Mucosa of descending colon (tissue), 3 donors: ENCODE measurements around the gene ATXN3L. TPM values are rescaled to one million over a fixed set of nuclear protein-coding genes. Genes with fewer than 3 reads are reported as not detected.
A peak's percentile ranks its signal among the peaks of the same experiment; 100 is the strongest.

Experiments
- ATAC-seq: fragments of 200-7000 bp; cut with Tn5 transposase; one replicate; pipeline ENCODE4 v1.9.1; 2020; ENCODE audit warnings: mild to moderate bottlenecking, moderate library complexity
- DNase-seq, 3 donors: peaks; one replicate each; pipeline ENCODE4 v3.0.0-alpha.2; 2020
- H3K36me3 ChIP-seq: fragments of 200-600 bp; one replicate; pipeline ENCODE4 v1.8.0; 2021; ENCODE audit warnings: low read depth, mild to moderate bottlenecking
- H3K4me1 ChIP-seq: fragments of 200-600 bp; one replicate; pipeline ENCODE4 v1.8.0; 2021; ENCODE audit warnings: low read depth, mild to moderate bottlenecking
- H3K4me3 ChIP-seq: fragments of 200-600 bp; one replicate; pipeline ENCODE4 v1.8.0; 2021; ENCODE audit warnings: mild to moderate bottlenecking
- H3K9me3 ChIP-seq: fragments of 200-600 bp; one replicate; pipeline ENCODE4 v1.8.0; 2021; ENCODE audit warnings: mild to moderate bottlenecking
- intact Hi-C, 2 donors: fragments of 100-400 bp; cut with DNase I in 1 of 2; cut with micrococcal nuclease in 1 of 2; formaldehyde crosslinking; loops; one replicate each; pipeline versions ENCODE4 v1.11.0 to v1.11.1; 2022; cut with DNase I, micrococcal nuclease
- total RNA-seq, 3 donors: library from RNA; stranded (reverse); fragmentation: NEBNext Ultra II Directional in 2 of 3; extraction: Animal tissue kit (Norgen Biotek cat#: 25700) in 2 of 3; gene quantifications; one replicate each; pipeline versions ENCODE4 v1.2.1 to v1.2.4, GENCODE V29; 2021 to 2023
- TF ChIP-seq, protein P1 (sequence below): fragments of 200-600 bp; IDR thresholded peaks from one replicate; pipeline ENCODE4 v1.8.0; 2022; ENCODE audit warnings: antibody characterized with exemption, mild to moderate bottlenecking
- donor health status: DM: no; HTN: no; CAD: no; lungs with moderate emphysema.
- donor health status: DM: no; HTN: no; CAD: no.
- donor health status: DM: no; HTN: yes; CAD: no.

The ATXN3L gene
- total RNA-seq, 3 donors from 2014 or later: not detected

DNA sequence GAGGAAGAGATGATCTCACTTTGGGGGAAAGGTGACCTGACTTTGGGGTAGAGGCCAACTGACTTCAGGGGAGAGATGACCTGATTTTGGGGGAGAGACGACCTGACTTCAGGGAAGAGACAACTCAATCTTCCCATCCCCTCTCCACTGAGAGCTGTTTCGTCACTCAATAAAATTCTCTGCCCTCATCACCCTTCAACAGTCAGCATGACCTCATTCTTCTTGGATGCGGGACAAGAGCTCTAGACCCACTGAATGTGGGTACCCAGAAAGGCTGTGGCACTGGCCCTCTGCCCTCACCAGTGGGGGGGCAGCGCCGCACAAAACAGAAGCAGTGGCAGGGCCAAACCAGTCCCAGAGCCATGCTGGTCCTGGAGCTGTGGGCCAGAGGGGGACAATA lies 34.6 kb downstream of the ATXN3L start:
- Histone ChIP-seq H3K4me1 (no peaks in the 10 kb centered on the region), H3K9me3 (no peaks in the 10 kb centered on the region), H3K36me3 (no peaks in the 10 kb centered on the region), H3K4me3 (no peak overlapping the region)
- intact Hi-C loops: no loop called here
- DNase-seq (no peak), ATAC-seq (no peak)
- TF ChIP-seq, protein P1, sequence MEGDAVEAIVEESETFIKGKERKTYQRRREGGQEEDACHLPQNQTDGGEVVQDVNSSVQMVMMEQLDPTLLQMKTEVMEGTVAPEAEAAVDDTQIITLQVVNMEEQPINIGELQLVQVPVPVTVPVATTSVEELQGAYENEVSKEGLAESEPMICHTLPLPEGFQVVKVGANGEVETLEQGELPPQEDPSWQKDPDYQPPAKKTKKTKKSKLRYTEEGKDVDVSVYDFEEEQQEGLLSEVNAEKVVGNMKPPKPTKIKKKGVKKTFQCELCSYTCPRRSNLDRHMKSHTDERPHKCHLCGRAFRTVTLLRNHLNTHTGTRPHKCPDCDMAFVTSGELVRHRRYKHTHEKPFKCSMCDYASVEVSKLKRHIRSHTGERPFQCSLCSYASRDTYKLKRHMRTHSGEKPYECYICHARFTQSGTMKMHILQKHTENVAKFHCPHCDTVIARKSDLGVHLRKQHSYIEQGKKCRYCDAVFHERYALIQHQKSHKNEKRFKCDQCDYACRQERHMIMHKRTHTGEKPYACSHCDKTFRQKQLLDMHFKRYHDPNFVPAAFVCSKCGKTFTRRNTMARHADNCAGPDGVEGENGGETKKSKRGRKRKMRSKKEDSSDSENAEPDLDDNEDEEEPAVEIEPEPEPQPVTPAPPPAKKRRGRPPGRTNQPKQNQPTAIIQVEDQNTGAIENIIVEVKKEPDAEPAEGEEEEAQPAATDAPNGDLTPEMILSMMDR: no peak

DNA sequence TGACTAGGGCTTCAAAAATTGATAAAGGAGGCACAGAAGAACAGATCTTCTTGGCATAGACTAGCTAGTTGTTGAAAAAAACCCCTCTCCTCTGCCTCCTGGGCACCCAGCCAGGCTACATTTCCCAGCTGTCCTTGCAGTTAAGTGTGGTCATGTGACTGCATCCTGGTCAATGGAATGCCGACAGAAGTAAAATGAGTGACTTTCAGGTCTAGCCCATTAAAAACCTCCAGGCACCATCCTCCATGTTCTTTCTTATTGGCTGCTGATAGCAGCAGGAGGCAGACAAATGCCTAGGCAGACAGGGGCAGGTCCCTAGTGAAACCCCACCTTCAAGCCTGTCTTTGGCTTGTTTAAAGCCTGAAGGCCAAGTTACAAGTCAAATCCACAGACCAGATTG lies 35.3 kb downstream of the ATXN3L start:
- Histone ChIP-seq H3K9me3 (no peaks in the 10 kb centered on the region), H3K4me1 (no peaks in the 10 kb centered on the region), H3K4me3 (no peak overlapping the region), H3K36me3 (no peaks in the 10 kb centered on the region)
- DNase-seq (no peak), ATAC-seq (no peak)
- TF ChIP-seq, protein P1: no peak
- intact Hi-C loops: no loop called here

DNA sequence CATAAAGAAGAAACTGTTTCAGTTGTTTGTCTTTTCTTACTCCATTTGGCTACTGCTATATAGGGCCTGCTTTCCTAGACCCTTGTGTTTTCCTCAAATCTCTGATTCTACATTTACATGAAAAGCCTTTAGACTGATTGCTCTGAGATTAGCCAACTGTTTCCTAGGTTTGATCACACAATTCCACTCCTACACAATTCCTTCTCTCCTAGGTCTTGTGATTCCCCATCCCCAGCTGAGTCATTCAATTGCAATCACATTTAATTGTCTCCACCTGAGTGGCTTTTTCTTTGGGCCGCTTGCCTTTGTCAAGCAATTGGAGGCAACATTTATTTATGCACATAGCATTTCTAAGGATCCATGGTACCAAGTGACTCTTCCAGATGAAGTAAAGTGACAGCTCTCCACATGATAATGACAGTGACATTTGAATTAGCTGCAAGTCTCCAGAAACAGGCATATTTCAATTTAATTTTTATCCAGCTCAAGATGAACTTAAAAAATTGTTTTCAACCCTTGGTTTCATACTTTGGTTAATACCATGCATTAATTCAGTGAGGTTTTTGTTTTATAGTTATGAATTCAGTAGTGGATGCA lies 35.8 kb downstream of the ATXN3L start:
- H3K36me3 ChIP-seq: no peaks in the 10 kb centered on the region
- no peak overlapping the region for H3K4me3 ChIP-seq
- DNase-seq: no peak
- TF ChIP-seq, protein P1: no peak
- no peaks in the 10 kb centered on the region for H3K9me3 ChIP-seq
- ATAC-seq: peak; percentile 71
- intact Hi-C loops: no loop called here
- H3K4me1 ChIP-seq: no peaks in the 10 kb centered on the region

DNA sequence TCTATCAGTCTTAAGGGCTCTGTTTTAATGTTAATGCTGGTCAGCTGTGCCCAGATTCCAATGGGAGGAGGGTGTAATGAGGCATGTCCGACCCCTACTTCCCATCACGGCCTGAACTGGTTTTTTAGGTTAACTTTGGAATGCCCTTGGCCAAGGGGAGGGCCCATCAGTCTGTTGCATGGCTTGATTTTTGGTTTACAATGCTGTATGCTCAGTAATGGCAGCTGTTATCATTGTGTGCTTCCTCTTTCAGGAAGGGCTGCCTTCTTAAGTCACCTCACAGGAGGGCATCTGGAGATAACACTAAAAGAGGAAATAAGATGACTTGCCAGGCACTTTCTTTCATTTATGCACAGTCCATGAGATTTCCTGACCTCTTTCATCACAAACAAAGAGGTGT lies 36.3 kb downstream of the ATXN3L start:
- no peak for DNase-seq
- H3K4me3 ChIP-seq: no peak overlapping the region
- intact Hi-C loops: no loop called here
- no peaks in the 10 kb centered on the region for H3K36me3 ChIP-seq
- TF ChIP-seq, protein P1: no peak
- no peaks in the 10 kb centered on the region for H3K4me1 ChIP-seq
- peak; percentile 81 for ATAC-seq
- H3K9me3 ChIP-seq: no peaks in the 10 kb centered on the region

DNA sequence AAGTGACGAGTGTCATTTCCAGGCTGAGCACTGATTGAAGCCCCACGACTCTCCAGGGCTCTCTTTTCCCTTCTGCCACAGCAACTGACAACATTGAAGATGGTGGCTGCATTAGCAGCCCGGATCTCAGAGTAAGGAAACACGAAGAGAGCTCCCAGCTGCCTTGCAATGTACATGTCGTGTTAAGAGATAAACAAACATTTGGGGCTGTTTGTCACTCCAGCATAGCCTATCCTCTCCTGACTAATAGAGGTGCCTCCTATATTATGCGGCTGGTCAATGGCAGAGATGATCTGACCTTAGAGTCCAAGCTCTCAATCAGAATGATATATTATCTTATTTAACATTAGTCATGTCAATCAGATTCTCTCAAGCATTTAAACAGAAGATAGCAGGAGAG lies 38.6 kb downstream of the ATXN3L start:
- TF ChIP-seq, protein P1: no peak
- Histone ChIP-seq H3K9me3 (no peaks in the 10 kb centered on the region), H3K4me3 (no peak overlapping the region), H3K36me3 (no peaks in the 10 kb centered on the region), H3K4me1 (no peaks in the 10 kb centered on the region)
- ATAC-seq (no peak), DNase-seq (no peak)
- intact Hi-C loops: no loop called here
